Thymus (tissue), 11 donors: ENCODE results near the gene ERC2. TPM values are rescaled to one million over a fixed set of nuclear protein-coding genes. Genes with fewer than 3 reads are reported as not detected.

Experiments
- DNase-seq, 9 donors: peaks; one replicate each; pipeline ENCODE4 v3.0.0-alpha.2; 2013; ENCODE audit warnings: low spot score in 9 of 9, low read depth in 6 of 9, missing footprints in 1 of 9
- H3K27ac ChIP-seq, 2 donors: one replicate each; pipeline ENCODE4 v1.5.1; 2013; ENCODE audit warnings: control low read depth in 1 of 2, low read depth in 1 of 2, low read length in 1 of 2, mild to moderate bottlenecking in 1 of 2, moderate library complexity in 1 of 2
- H3K27me3 ChIP-seq, 2 donors: one replicate each; pipeline ENCODE4 v1.5.1; 2013; ENCODE audit warnings: low read length in 1 of 2; ENCODE audit not compliant: control insufficient read depth in 2 of 2, insufficient read depth in 1 of 2
- H3K36me3 ChIP-seq, 2 donors: one replicate each; pipeline ENCODE4 v1.5.1; 2013; ENCODE audit warnings: low read length in 1 of 2, mild to moderate bottlenecking in 1 of 2, moderate library complexity in 1 of 2; ENCODE audit not compliant: control insufficient read depth in 2 of 2, insufficient read depth in 2 of 2
- H3K4me1 ChIP-seq, 2 donors: one replicate each; pipeline ENCODE4 v1.5.1; 2013; ENCODE audit warnings: low read length in 2 of 2; ENCODE audit not compliant: control insufficient read depth in 2 of 2, insufficient read depth in 2 of 2
- H3K4me3 ChIP-seq, 2 donors: one replicate each; pipeline ENCODE4 v1.5.1; 2013; ENCODE audit warnings: low read length in 2 of 2, control low read depth in 1 of 2, mild to moderate bottlenecking in 1 of 2
- H3K9me3 ChIP-seq, 2 donors: one replicate each; pipeline ENCODE4 v1.5.1; 2013; ENCODE audit warnings: low read length in 1 of 2, mild to moderate bottlenecking in 1 of 2; ENCODE audit not compliant: control insufficient read depth in 2 of 2, insufficient read depth in 1 of 2
- WGBS: extraction: QIAGEN DNeasy Blood & Tissue Kit; methylation state at CpG from one replicate; pipeline ENCODE4 v1.1.7; 2013; 5-methylcytosine and 5-hydroxymethylcytosine counted together
- polyA plus RNA-seq: library from polyadenylated mRNA; stranded (reverse); fragments of 200-250 nt; gene quantifications from one replicate; pipeline ENCODE4 v1.2.3, GENCODE V29; 2013
- total RNA-seq: library from RNA; stranded (reverse); fragments of 120-200 nt; gene quantifications from one replicate; pipeline ENCODE4 v1.2.4, GENCODE V29; 2013
- donor health status: healthy.

The ERC2 gene
- total and polyA plus RNA-seq, 2 donors: 0.28 to 0.50 TPM

GRCh38 chr3:55968331-55968730 is 499.9 kb downstream of the ERC2 start:
- Histone ChIP-seq H3K36me3 (no peaks in the 10 kb centered on the region), H3K27ac (no peak overlapping the region), H3K9me3 (no peaks in the 10 kb centered on the region), H3K27me3 (no peaks in the 10 kb centered on the region), H3K4me1 (no peaks in the 10 kb centered on the region), H3K4me3 (no peak overlapping the region)
- DNase-seq: no peak
- 85% methylated on average over 6 of the region's 6 CpGs for WGBS

- 75% methylated on average over 1 of the region's 1 CpG for WGBS
- no peak for DNase-seq
- Histone ChIP-seq H3K4me1 (no peaks in the 10 kb centered on the region), H3K36me3 (no peaks in the 10 kb centered on the region), H3K27ac (no peak overlapping the region), H3K9me3 (no peaks in the 10 kb centered on the region), H3K4me3 (no peak overlapping the region), H3K27me3 (no peaks in the 10 kb centered on the region)
Measured at GRCh38 chr3:55966566-55966965, 501.7 kb downstream of the ERC2 start.

GRCh38 chr3:55965776-55966175 is 502.5 kb downstream of the ERC2 start:
- H3K4me3 ChIP-seq: no peak overlapping the region
- H3K36me3 ChIP-seq: no peaks in the 10 kb centered on the region
- H3K9me3 ChIP-seq: no peaks in the 10 kb centered on the region
- H3K27ac ChIP-seq: no peak overlapping the region
- 77% methylated on average over 5 of the region's 5 CpGs for WGBS
- no peaks in the 10 kb centered on the region for H3K4me1 ChIP-seq
- no peaks in the 10 kb centered on the region for H3K27me3 ChIP-seq
- DNase-seq: no peak

GRCh38 chr3:55964491-55964985 is 503.7 kb downstream of the ERC2 start:
- Histone ChIP-seq H3K27ac (no peak overlapping the region), H3K4me3 (no peak overlapping the region), H3K36me3 (no peaks in the 10 kb centered on the region), H3K4me1 (no peaks in the 10 kb centered on the region), H3K27me3 (no peaks in the 10 kb centered on the region), H3K9me3 (no peaks in the 10 kb centered on the region)
- DNase-seq: no peak
- WGBS: 79% methylated on average over 2 of the region's 2 CpGs

GRCh38 chr3:55963601-55964000 is 504.7 kb downstream of the ERC2 start:
- Histone ChIP-seq H3K27me3 (no peaks in the 10 kb centered on the region), H3K4me1 (no peaks in the 10 kb centered on the region), H3K9me3 (no peaks in the 10 kb centered on the region), H3K4me3 (no peak overlapping the region), H3K27ac (no peak overlapping the region), H3K36me3 (no peaks in the 10 kb centered on the region)
- DNase-seq: no peak
- 92% methylated on average over 6 of the region's 6 CpGs for WGBS

- DNase-seq: no peak
- H3K4me3 ChIP-seq: no peak overlapping the region
- H3K4me1 ChIP-seq: no peaks in the 10 kb centered on the region
- WGBS: 88% methylated on average over 7 of the region's 7 CpGs
- no peak overlapping the region for H3K27ac ChIP-seq
- H3K36me3 ChIP-seq: no peaks in the 10 kb centered on the region
- H3K9me3 ChIP-seq: no peaks in the 10 kb centered on the region
- H3K27me3 ChIP-seq: no peaks in the 10 kb centered on the region
Measured at GRCh38 chr3:55959471-55960080, 508.7 kb downstream of the ERC2 start.

GRCh38 chr3:55958605-55959004 is 509.7 kb downstream of the ERC2 start:
- H3K27me3 ChIP-seq: no peaks in the 10 kb centered on the region
- DNase-seq: no peak
- no peak overlapping the region for H3K27ac ChIP-seq
- no peak overlapping the region for H3K4me3 ChIP-seq
- no peaks in the 10 kb centered on the region for H3K4me1 ChIP-seq
- no peaks in the 10 kb centered on the region for H3K36me3 ChIP-seq
- no peaks in the 10 kb centered on the region for H3K9me3 ChIP-seq
- WGBS: 96% methylated on average over 8 of the region's 8 CpGs

- Histone ChIP-seq H3K36me3 (no peaks in the 10 kb centered on the region), H3K9me3 (no peaks in the 10 kb centered on the region), H3K4me3 (no peak overlapping the region), H3K4me1 (no peaks in the 10 kb centered on the region), H3K27me3 (no peaks in the 10 kb centered on the region), H3K27ac (no peak overlapping the region)
- DNase-seq: no peak
- WGBS: 78% methylated on average over 4 of the region's 4 CpGs
Measured at GRCh38 chr3:55955891-55956477, 512.3 kb downstream of the ERC2 start.

GRCh38 chr3:55951388-55951787 is 516.9 kb downstream of the ERC2 start:
- WGBS: 91% methylated on average over 4 of the region's 4 CpGs

More at GRCh38 chr3:55951388-55951787, 516.9 kb downstream of the ERC2 start:
- H3K36me3 ChIP-seq: no peaks in the 10 kb centered on the region
- no peak for DNase-seq
- H3K27me3 ChIP-seq: no peaks in the 10 kb centered on the region
- no peaks in the 10 kb centered on the region for H3K4me1 ChIP-seq
- H3K4me3 ChIP-seq: no peak overlapping the region
- H3K9me3 ChIP-seq: no peaks in the 10 kb centered on the region
- H3K27ac ChIP-seq: no peak overlapping the region
